Inflammatory macrophage treated with lipopolysaccharide for 1 hour (primary cell): Measurements from ENCODE around the gene MICU2.

Experiments used
- DNase-seq, 2 donors: peaks; one replicate each; pipeline ENCODE4 v3.0.0-alpha.2; 2020 to 2022

MICU2 gene

GRCh38 chr13:21603531-21604448 is at the start of gene MICU2:
MICU2 (minus strand) TSS chr13:21604170; CDS start chr13:21604148, 22 bp downstream.
- peak; percentile 96 for DNase-seq

- DNase-seq, result no peak
Observed at GRCh38 chr13:21641629-21642028, 37.7 kb upstream of the MICU2 start.

- no peak for DNase-seq
Observed at GRCh38 chr13:21639561-21639960, 35.6 kb upstream of the MICU2 start.

GRCh38 chr13:21638319-21639282 is 34.6 kb upstream of the MICU2 start:
- DNase-seq, result peak; percentile 8 to 81

- peak; percentile 11 to 18 for DNase-seq
Observed at GRCh38 chr13:21637296-21637695, 33.3 kb upstream of the MICU2 start.

GRCh38 chr13:21636656-21637055 is 32.7 kb upstream of the MICU2 start:
- no peak for DNase-seq

GRCh38 chr13:21632196-21632595 is 28.2 kb upstream of the MICU2 start:
- no peak for DNase-seq

GRCh38 chr13:21625366-21625765 is 21.4 kb upstream of the MICU2 start:
- peak in 1 of 2 donors; percentile 4 for DNase-seq

GRCh38 chr13:21620861-21621260 is 16.9 kb upstream of the MICU2 start:
- DNase-seq, result no peak

GRCh38 chr13:21619633-21620220 is 15.8 kb upstream of the MICU2 start:
- no peak for DNase-seq

GRCh38 chr13:21616880-21617279 is 12.9 kb upstream of the MICU2 start:
- DNase-seq, result no peak

- no peak for DNase-seq
Observed at GRCh38 chr13:21616205-21616866, 12.4 kb upstream of the MICU2 start.

GRCh38 chr13:21615427-21615826 is 11.5 kb upstream of the MICU2 start:
- no peak for DNase-seq

GRCh38 chr13:21613791-21614190 is 9.8 kb upstream of the MICU2 start:
- DNase-seq, result no peak

- no peak for DNase-seq
Observed at GRCh38 chr13:21611385-21611784, 7.4 kb upstream of the MICU2 start.

GRCh38 chr13:21610687-21611086 is 6.7 kb upstream of the MICU2 start:
- no peak for DNase-seq

- no peak for DNase-seq
Observed at GRCh38 chr13:21608961-21609360, 5.0 kb upstream of the MICU2 start.

- no peak for DNase-seq
Observed at GRCh38 chr13:21606796-21607195, 2.8 kb upstream of the MICU2 start.

- no peak for DNase-seq
Observed at GRCh38 chr13:21606251-21606650, 2.3 kb upstream of the MICU2 start.

- DNase-seq, result no peak
Observed at GRCh38 chr13:21596722-21597121, 7.2 kb downstream of the MICU2 start.

GRCh38 chr13:21595546-21595822 is 8.5 kb downstream of the MICU2 start:
- no peak for DNase-seq

GRCh38 chr13:21594715-21595545 is 9.0 kb downstream of the MICU2 start:
- DNase-seq, result no peak
